SIG-M5 (cell line): Measurements from ENCODE around the gene AGTRAP.

Experiments used
- DNase-seq: peaks from one replicate; lab custom pipeline; 2025; lab: John Stamatoyannopoulos, UW

The AGTRAP gene

GRCh38 chr1:11706292-11706691 lies 29.6 kb upstream of the AGTRAP start:
- no peak for DNase-seq

DNA sequence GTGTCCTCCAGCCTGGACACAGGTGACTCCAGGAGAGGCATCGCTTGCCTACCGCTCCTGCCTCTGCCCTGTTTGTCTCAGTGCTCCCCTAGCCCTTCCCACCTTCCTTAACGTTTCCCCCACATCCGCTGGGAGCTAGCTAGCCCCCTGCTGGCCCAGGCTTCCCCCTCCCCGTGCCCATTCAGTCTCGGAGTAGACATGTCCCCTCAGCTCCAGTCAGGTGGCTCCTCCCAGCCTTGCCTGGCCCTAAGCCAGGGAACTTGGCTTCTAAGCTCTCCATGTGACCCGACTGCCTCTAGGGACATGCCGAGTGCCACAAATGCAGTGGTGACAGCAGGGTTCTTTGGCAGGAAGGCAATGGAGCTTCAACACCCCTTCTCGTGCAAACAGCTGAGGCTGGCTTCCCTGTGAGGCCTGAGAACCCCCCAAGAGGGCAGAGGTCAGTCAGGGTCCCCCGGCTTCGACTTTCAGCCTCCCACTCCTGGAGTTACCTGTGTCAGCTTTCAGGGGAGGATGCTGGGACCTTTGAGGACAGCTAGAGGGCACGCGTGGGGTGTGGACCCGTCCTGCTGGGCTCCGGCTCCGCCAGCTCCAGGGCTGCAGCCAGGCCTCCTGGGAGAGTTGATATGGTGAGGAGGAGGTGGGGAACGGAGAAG lies 28.2 kb upstream of the AGTRAP start:
- no peak for DNase-seq

DNA sequence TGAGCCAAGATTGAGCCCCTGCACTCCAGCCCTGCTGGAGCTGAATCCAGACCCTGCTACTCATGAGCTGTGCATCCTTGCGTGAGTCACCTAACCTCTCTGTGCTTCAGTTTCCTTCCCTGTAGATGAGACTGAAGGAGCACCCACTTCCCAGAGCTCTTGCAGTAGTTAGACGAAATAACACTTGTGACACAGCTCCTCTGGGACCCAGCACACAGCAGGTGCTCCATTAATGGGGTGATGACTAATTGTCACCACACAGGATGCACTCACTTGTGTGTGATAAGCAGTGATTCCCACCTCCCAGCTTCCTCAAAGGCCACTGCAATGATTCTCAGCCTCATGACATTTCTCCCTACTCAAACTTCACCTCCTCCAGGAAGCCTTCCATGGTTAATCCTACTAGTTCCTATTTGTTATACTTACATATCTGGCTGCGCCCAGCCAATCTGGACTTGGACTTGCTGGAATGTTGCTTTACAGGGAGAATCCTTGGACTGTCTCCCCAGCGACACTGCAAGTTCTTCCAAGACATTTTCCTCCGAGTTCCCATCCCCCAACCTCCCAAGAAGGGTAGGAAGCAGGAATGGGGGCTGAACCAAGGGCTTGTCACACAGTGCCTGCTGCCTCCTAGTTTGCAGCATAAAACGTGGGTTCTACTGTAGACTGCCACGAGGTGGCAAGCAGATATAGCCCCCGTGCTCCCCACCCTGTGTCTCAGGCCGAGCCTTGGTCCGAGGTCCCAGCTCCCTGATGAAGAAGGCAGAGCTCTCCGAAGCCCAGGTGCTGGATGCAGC lies 27.2 kb upstream of the AGTRAP start:
- no peak for DNase-seq

DNA sequence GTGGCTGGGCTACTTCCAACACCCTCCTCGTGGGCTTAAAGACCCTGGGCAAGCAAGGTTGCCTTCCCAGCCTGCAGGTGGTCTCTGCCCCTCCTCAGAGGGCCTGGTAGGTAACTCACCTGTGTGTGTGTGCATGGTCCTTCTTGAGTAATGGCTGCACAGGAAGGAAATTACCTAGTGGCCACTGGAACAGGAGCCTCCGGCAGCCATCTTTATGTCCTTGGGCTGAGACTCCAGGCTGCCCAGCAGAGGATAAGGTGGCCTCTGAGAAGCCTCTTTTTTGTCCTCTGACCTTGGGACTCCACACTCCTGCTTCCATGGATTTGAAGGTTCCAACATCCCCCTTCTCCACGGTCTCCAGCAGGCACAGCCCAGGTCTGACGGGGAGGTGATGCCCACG lies 24.4 kb upstream of the AGTRAP start:
- no peak for DNase-seq

DNA sequence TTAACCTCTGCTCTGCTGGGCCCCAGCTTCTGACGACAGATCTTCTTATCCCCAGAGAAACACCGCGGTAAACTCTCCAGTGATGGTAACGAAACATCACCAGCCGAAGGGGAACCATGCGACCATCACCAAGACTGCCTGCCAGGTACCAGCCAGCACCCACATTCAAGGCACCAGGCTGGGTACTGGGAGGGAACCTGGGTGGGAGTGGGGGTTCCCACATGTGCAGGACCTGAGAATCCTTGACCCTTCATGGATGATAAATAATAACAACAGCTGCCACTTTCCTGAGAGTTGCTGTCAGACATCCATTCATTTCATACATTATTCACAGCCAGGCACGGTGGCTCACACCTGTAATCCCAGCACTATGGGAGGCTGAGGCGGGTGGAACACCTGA lies 23.7 kb upstream of the AGTRAP start:
- no peak for DNase-seq

DNA sequence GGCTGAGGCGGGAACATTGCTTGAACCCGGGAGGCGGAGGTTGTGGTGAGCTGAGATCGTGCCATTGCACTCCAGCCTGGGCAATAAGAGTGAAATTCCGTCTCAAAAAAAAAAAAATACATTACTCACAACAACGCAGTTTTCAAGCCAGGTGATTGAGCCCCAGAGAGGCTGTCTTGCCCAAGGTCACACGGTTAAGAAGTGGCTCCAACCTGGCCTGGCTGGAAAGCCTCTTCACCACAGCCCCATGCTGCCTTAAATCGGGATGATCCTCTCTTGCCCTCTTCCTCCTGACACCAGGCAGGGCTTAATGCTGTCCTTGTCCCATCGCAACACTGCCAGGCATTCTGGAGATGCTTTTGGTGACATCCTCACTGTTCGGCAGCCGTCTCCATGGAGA lies 22.8 kb upstream of the AGTRAP start:
- DNase-seq, result no peak

- DNase-seq, result no peak
Observed at GRCh38 chr1:11714831-11715575, 20.9 kb upstream of the AGTRAP start.

DNA sequence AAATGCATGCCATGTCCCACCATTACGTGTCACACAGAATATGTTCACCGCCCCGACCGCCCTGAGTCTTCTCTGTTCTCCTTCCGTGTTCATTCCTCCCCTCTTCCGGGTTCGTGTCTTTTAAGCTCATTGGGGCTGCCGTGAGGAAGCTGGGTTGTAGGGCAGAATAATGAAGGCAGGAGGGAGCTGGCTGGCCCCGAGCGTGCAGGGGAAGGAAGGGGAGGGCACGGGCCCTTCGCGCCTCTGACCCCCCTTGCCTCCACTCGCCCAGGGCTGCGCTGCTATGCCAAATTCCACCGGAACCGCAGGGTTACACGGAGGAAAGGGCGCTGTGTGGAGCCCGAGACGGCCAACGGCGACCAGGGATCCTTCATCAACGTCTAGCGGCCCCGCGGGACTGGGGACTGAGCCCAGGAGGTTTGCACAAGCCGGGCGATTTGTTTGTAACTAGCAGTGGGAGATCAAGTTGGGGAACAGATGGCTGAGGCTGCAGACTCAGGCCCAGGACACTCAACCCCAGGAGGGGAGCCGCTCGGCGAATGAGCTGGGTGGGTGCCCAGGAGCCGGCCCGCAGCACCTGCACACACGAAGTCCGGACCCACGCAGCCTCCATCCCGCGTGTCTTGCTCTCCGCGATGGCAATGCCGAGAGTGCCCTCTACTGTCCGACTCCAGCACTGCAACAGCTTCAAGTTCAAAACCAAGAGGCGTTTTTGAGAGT lies 16.5 kb upstream of the AGTRAP start:
- no peak for DNase-seq

GRCh38 chr1:11720033-11720376 lies 15.9 kb upstream of the AGTRAP start:
- DNase-seq, result no peak

- no peak for DNase-seq
Observed at GRCh38 chr1:11720525-11720924, 15.4 kb upstream of the AGTRAP start.

DNA sequence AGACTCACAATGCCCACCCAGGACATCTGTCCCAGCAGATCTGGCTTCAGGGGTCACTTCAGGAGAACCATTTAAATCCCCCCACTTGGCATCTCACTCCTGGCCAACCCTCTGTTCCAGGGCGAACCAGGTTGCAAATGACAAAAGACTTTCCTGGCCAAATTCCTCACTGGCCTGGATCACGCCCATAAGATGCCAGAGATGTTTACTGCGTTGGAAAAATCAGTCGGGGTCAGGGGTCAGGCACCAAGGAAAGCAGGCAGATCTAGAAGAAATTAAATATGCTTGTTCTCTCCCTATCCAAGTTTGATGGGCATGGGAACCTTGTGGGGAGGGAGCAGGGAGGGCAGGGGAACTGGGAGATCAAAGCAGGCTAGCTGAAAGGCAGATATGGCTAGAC lies 14.6 kb upstream of the AGTRAP start:
- DNase-seq, result no peak

DNA sequence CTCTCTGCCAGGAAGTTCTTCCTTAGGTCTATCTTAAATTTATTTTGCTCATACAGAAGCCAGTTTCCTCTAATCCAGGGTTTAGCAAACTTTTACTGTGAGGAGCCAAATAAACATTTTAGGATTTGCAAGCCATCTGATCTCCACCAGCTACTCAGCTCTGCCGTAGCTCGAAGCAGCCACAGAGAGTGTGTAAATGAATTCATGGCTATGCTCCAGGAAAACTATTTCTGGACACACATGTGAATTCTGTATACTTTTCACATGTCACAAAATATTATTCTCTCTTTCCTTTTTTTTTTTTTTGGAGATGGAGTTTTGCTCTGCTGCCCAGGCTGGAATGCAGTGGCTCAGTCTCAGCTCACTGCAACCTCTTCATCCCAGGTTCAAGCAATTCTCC lies 13.4 kb upstream of the AGTRAP start:
- no peak for DNase-seq

DNA sequence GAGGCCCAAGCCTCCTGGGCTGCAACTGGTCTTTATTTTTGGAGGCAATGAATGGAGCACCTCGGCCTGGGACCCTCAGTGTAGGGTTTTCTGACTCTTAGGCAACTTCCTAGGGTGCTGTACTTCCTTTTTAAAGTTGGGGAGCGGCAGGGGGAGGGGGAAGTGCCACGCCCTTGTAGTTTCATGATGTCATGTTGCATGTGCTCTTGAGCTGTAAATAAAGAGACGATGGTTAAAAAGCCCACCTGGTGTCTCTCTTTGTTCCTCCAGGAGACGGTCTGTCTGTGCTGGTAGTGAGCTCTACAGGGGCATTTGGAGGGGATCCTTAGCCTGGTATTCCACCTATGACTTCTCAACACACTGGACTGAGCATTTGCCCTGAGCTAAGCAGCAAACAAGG lies 10.3 kb upstream of the AGTRAP start:
- no peak for DNase-seq

DNA sequence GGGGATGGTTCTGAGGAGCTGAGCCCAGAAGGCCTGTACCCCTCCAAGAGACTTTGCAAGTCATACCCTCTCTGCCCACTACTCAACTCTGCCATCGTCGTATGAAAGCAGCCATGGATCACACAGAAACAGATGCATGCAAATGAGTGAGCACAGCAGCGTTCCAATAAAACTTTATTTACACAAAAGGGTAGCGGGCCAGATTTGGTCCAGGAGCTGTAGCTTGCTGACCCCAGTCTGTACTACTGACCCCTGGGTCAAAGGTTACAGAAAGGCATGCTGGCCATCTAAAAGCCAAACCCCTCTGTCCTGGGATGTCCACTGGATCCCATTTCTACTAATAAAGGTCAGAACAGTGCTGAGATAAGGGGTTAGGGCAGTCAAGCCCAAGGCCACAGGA lies 8.8 kb upstream of the AGTRAP start:
- no peak for DNase-seq

DNA sequence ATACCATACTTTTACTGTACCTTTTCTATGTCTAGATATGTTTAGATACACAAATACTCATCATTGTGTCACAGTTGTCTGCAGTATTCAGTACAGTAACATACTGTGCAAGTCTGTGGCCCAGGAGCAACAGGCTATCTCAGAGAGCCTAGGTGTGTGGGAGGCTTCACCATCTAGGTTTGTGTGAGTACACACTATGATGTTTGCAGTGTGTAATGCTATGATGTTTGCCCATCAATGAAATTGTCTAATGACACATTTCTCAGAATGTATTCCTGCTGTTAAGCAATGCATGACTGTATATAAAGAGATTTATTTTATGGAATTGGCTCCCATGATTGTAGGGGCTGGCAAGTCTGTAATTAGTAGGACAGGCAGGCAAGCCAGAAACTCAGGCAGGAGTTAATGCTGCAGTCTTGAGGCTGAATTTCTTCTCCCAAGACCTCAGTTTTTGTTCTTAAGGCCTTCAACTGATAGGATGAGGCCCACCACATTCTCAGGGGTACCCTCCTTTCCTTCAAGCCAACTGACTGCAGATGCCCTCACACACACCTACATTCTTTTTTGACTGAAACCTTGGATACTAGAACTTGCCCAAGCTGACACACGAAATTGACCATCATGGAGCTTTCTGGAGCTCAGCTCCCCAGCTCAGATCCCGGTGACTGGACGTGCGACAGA lies 7.7 kb upstream of the AGTRAP start:
- no peak for DNase-seq

- DNase-seq, result no peak
Observed at GRCh38 chr1:11729155-11729497, 6.8 kb upstream of the AGTRAP start.

- DNase-seq, result no peak
Observed at GRCh38 chr1:11729498-11730428, 6.2 kb upstream of the AGTRAP start.

GRCh38 chr1:11730429-11730891 lies 5.5 kb upstream of the AGTRAP start:
- DNase-seq, result peak; percentile 86

- DNase-seq, result no peak
Observed at GRCh38 chr1:11731691-11732283, 4.1 kb upstream of the AGTRAP start.

- DNase-seq, result no peak
Observed at GRCh38 chr1:11733306-11733705, 2.6 kb upstream of the AGTRAP start.

DNA sequence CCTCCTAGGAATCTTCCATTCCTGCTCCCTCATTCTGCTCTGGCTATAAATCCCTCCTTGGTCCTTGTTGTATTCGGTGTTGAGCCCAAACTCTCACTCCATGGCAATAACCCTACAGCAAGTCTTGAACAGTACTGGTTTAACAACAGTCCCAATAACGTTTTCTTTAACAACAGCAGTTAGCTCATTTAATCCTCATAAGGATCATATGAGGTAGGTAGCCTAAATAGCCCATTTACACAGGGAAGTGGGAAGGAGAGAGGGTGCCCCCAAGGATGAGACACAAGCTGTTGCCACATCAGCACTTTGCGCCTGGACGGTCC lies 444 bp upstream of the AGTRAP start:
- DNase-seq, result no peak
